Suprapubic skin (tissue), 4 donors: Measurements from ENCODE around the gene ABCA6.

Source experiments
- CTCF ChIP-seq, 2 donors: fragments of 200-600 bp in 1 of 2; fragments of 450-650 bp in 1 of 2; sonication (generic) in 1 of 2; IDR thresholded peaks; one replicate each; pipeline ENCODE4 v1.5.1; 2016 to 2019; ENCODE audit warnings: antibody characterized with exemption in 2 of 2, mild to moderate bottlenecking in 1 of 2, moderate library complexity in 1 of 2
- POLR2A ChIP-seq, 2 donors: fragments of 450-650 bp; IDR thresholded peaks; one replicate each; pipeline ENCODE4 v1.6.1; 2017; ENCODE audit warnings: antibody characterized with exemption in 2 of 2, mild to moderate bottlenecking in 2 of 2, moderate library complexity in 2 of 2
- POLR2AphosphoS5 ChIP-seq, 3 donors: sonication (generic); formaldehyde crosslinking; IDR thresholded peaks; one replicate each; pipeline ENCODE4 v1.6.1; 2017; ENCODE audit warnings: antibody characterized with exemption in 3 of 3

DNA sequence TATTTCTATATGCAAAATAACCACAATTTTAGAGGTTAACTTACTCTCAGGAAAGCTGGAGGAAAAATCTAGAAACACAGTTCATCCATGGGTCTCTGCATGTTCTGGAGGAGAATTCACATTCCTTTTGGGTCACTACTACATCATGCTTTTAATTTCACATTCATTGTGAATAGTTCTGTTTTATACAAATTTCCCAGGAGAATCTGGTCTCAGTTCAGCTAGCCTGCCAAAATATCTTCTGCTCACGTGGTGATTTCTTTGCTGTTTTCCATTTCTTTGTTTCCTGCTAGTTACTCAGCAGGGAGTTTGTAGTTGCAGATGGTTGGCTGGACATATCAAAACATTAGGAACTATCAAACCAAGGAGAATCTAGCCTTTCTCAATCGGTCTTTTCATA lies 80.9 kb downstream of the ABCA6 start, which contains the start of gene ABCA9:
- TF ChIP-seq POLR2A (IDR thresholded peaks at IDR 0.05) (no peak), CTCF (IDR thresholded peaks at IDR 0.05) (no peak), POLR2AphosphoS5 (IDR thresholded peaks at IDR 0.05) (peak in 2 of 3 donors; percentile 46 to 52)
